Nephron progenitor cell (in vitro differentiated cells): ENCODE measurements around the gene THSD4.

Source experiments
- DNase-seq: peaks from one replicate; pipeline ENCODE4 v3.0.0; 2021
- H3K27ac Mint-ChIP-seq: 2 replicates; pipeline ENCODE4 v1.8.0; 2021; ENCODE audit warnings: mild to moderate bottlenecking, moderate library complexity, mixed read lengths
- H3K27me3 Mint-ChIP-seq: 2 replicates; pipeline ENCODE4 v1.8.0; 2021; ENCODE audit warnings: mild to moderate bottlenecking, low read depth, mixed read lengths; ENCODE audit not compliant: poor library complexity
- H3K36me3 Mint-ChIP-seq: 2 replicates; pipeline ENCODE4 v1.8.0; 2021; ENCODE audit warnings: low read depth, mixed read lengths
- H3K4me1 Mint-ChIP-seq: 2 replicates; pipeline ENCODE4 v1.8.0; 2021; ENCODE audit warnings: mixed read lengths
- H3K4me3 Mint-ChIP-seq: 2 replicates; pipeline ENCODE4 v1.8.0; 2021; ENCODE audit warnings: mild to moderate bottlenecking, moderate library complexity, mixed read lengths
- H3K9me3 Mint-ChIP-seq: 2 replicates; pipeline ENCODE4 v1.8.0; 2021; ENCODE audit warnings: mild to moderate bottlenecking, moderate library complexity, mixed read lengths
- TF ChIP-seq, protein P1 (sequence below): fragments of 200-600 bp; sonication (generic); IDR thresholded peaks from 2 replicates; pipeline ENCODE4 v1.5.0; 2021; ENCODE audit warnings: antibody characterized with exemption

The THSD4 gene

DNA sequence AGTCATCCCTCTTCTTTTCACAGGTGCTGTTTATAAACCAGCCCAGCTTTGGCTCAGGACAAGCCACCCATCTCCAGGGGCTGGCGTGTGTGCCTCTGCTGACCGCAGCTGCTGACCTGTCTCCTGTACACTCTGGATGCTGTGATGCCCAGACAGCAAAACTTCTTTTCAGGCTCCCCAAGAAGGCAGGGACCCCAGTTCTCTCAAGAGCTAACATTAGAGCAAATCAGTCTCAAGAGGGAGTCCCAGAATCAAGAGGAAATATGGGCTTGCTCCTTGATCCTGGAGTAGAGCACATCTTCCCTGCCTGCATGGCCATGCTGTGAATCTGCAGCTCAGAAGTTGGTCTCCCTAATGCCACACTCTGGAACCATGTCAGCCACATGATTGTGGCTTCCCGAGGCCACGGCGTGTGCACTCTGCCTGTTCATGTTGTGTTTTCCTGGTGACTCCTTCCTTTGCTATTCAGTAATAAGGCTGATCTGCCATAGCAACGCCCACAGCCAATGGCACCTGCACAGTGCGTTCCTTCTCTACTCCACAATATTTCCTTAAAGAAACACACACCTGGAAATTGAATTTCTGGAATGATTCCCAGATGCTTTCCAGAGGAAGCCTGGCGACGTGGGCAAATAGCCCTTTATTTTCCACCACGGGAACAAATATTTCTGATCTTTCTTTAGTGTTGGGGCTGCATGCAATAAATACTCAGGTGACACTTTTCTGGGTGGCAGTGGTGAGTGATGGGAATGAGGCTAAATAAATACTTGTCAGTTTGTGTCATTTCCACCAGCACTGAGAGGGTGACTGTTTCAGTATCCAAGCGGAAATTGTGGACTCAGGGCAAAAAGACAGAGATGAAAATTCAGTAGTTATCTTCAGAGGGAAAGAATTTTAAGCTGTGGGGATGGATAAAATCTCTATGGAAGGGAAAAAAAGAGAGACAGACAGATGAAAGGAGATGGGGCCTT lies 21.9 kb upstream of the THSD4 start:
- Mint-ChIP-seq H3K36me3 (no peaks in the 10 kb centered on the region), H3K27ac (no peak overlapping the region), H3K9me3 (peaks cover 14% of the 10 kb centered on the region), H3K27me3 (peaks cover 4% of the 10 kb centered on the region), H3K4me1 (peaks cover 5% of the 10 kb centered on the region), H3K4me3 (no peak overlapping the region)
- DNase-seq: no peak
- TF ChIP-seq, protein P1, sequence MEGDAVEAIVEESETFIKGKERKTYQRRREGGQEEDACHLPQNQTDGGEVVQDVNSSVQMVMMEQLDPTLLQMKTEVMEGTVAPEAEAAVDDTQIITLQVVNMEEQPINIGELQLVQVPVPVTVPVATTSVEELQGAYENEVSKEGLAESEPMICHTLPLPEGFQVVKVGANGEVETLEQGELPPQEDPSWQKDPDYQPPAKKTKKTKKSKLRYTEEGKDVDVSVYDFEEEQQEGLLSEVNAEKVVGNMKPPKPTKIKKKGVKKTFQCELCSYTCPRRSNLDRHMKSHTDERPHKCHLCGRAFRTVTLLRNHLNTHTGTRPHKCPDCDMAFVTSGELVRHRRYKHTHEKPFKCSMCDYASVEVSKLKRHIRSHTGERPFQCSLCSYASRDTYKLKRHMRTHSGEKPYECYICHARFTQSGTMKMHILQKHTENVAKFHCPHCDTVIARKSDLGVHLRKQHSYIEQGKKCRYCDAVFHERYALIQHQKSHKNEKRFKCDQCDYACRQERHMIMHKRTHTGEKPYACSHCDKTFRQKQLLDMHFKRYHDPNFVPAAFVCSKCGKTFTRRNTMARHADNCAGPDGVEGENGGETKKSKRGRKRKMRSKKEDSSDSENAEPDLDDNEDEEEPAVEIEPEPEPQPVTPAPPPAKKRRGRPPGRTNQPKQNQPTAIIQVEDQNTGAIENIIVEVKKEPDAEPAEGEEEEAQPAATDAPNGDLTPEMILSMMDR: no peak

DNA sequence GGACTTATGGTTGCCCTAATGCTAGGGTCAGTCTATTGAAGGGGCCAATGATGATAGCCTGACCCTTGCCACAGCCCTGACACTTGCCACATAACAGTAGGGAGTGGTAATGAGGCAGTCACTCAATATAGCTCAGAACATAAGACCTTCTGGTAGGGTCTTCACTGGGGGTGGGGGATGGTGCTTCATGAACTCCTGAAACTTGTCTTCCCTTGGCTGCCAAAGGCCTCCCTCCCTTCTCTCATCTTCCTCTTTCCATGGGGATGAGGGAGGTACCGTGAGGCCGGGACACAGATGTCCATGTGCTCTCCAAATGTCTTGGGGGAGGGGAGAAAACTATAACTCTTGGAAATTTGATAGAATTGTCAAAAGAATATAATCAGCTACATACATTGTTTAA lies 21.1 kb upstream of the THSD4 start:
- Mint-ChIP-seq H3K9me3 (peaks cover 6% of the 10 kb centered on the region), H3K27ac (no peak overlapping the region), H3K4me3 (no peak overlapping the region), H3K36me3 (no peaks in the 10 kb centered on the region), H3K27me3 (peaks cover 4% of the 10 kb centered on the region), H3K4me1 (peaks cover 5% of the 10 kb centered on the region)
- TF ChIP-seq, protein P1: no peak
- no peak for DNase-seq

DNA sequence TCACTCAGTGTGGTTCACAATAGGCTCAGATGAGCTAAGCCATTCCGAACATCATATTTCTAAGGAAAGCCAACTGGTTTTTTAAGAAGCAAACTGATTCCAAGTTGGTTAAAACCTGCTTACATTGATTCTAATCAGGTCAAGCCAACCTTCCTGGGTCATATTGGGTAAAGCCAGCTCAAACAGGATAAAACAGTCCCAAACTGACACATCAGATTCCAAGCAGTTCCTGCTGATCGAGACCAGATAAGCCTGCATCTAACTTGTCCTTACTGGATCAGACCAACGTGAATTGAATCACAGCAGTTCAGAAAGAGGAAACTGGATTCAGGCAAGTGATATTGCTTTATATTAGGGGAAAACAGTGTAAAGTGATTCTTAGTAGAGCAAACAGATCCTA lies 18.6 kb upstream of the THSD4 start:
- Mint-ChIP-seq H3K36me3 (no peaks in the 10 kb centered on the region), H3K4me1 (peaks cover 5% of the 10 kb centered on the region), H3K4me3 (no peak overlapping the region), H3K9me3 (peaks cover 5% of the 10 kb centered on the region), H3K27me3 (no peaks in the 10 kb centered on the region), H3K27ac (no peak overlapping the region)
- DNase-seq: no peak
- TF ChIP-seq, protein P1: no peak

DNA sequence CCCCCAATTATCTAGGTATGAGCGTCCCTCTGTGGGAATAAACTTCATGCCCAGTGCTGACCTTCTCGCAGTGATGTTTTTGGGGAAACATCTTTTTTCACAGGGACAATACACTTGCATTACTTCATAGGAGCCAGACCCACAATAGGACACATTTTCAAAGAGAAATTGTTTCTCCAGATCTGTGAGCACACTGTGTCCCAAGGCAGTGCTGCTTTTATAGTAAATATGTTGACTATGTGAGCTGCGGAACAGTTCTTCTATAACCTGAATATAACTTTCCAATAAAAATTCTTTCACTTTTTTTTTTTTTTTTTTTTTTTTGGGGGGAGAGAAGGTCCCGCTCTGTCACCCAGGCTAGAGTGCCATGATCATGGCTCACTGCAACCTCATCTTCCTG lies 17.4 kb upstream of the THSD4 start:
- TF ChIP-seq, protein P1: no peak
- H3K27me3 Mint-ChIP-seq: no peaks in the 10 kb centered on the region

DNA sequence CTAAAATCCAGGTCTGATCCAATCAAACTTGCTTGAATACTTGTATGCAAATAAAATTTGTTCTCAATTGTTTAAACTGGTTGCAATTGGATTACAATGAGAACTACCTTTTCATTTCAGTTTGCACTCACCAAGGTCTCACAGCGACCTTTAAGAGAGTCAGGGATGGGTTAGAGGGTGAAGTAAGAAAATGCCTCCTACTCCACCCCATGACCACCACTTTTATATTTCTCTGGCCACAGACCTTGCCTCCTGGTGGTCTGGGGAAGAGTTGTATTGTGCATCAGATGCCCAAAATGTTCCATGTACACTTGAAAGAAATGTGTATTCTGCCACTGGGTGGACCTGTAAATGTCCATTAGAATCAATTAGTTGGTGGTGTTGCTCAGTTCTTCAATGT lies 16.4 kb upstream of the THSD4 start:
- no peak overlapping the region for H3K4me3 Mint-ChIP-seq
- no peak for DNase-seq
- TF ChIP-seq, protein P1: no peak
- H3K27me3 Mint-ChIP-seq: no peaks in the 10 kb centered on the region
- H3K27ac Mint-ChIP-seq: no peak overlapping the region
- peaks cover 7% of the 10 kb centered on the region for H3K4me1 Mint-ChIP-seq
- H3K9me3 Mint-ChIP-seq: peaks cover 11% of the 10 kb centered on the region
- H3K36me3 Mint-ChIP-seq: no peaks in the 10 kb centered on the region

More for the DNA sequence above, 17.4 kb upstream of the THSD4 start:
- Mint-ChIP-seq H3K4me1 (peaks cover 5% of the 10 kb centered on the region), H3K36me3 (no peaks in the 10 kb centered on the region), H3K9me3 (peaks cover 10% of the 10 kb centered on the region), H3K27ac (no peak overlapping the region), H3K4me3 (no peak overlapping the region)
- DNase-seq: no peak
